SK-N-SH (cell line): ENCODE data around the gene BMP5. TPM values are rescaled to one million over a fixed set of nuclear protein-coding genes. Genes with fewer than 3 reads are reported as not detected.

Experiments
- CTCF ChIA-PET: fragments of 300-600, 350-600 bp; formaldehyde crosslinking; extraction: SDS; loops from one replicate; lab custom pipeline; 2021; lab: Yijun Ruan, JAX
- POLR2A ChIA-PET: fragments of 350-600 bp; sonication (Branson Sonifier 250); formaldehyde crosslinking; extraction: SDS; loops from one replicate; lab custom pipeline; 2020; ENCODE audit warnings: antibody characterized with exemption, inconsistent platforms; lab: Yijun Ruan, JAX
- DNase-seq: peaks from one replicate; pipeline ENCODE4 v3.0.0; 2012
- H2AFZ ChIP-seq: fragments of 200-600 bp; sonication (generic); 2 replicates; pipeline ENCODE4 v1.8.1; 2016; ENCODE audit warnings: antibody characterized with exemption, mild to moderate bottlenecking, low read depth
- H3F3A ChIP-seq: fragments of 200-600 bp; sonication (generic); replicated peaks from 2 replicates; pipeline ENCODE3; 2016; ENCODE audit warnings: antibody characterized with exemption, mild to moderate bottlenecking; ENCODE audit not compliant: insufficient read depth
- H3K27ac ChIP-seq, 2 experiments: fragments of 200-500 bp in 1 of 2; fragments of 200-600 bp in 1 of 2; sonication (Bioruptor generic) in 1 of 2; sonication (generic), shearing (Covaris generic) in 1 of 2; 2 replicates each; pipeline versions ENCODE4 v1.5.1 to v1.6.1; 2014 to 2016; ENCODE audit warnings: low read depth in 2 of 2, inconsistent platforms in 1 of 2, low read length in 1 of 2, mild to moderate bottlenecking in 1 of 2, mixed read lengths in 1 of 2
- H3K27me3 ChIP-seq: fragments of 200-600 bp; sonication (generic), shearing (Covaris generic); 2 replicates; pipeline ENCODE4 v1.6.1; 2016; ENCODE audit warnings: mixed run types; ENCODE audit not compliant: insufficient read depth
- H3K36me3 ChIP-seq, 2 experiments: fragments of 200-500 bp in 1 of 2; fragments of 200-600 bp in 1 of 2; sonication (Bioruptor generic) in 1 of 2; sonication (generic) in 1 of 2; replicated peaks in 1 of 2; 2 replicates each; pipeline versions ENCODE3 to v1.5.1; 2014 to 2016; ENCODE audit warnings: low read length in 1 of 2, mild to moderate bottlenecking in 1 of 2; ENCODE audit not compliant: insufficient read depth in 2 of 2, control insufficient read depth in 1 of 2
- H3K4me1 ChIP-seq, 2 experiments: fragments of 200-500 bp in 1 of 2; fragments of 200-600 bp in 1 of 2; sonication (Bioruptor generic) in 1 of 2; sonication (generic), shearing (Covaris generic) in 1 of 2; 2 replicates each; pipeline versions ENCODE4 v1.5.1 to v1.6.1; 2014 to 2016; ENCODE audit warnings: low read depth in 1 of 2, low read length in 1 of 2, mixed run types in 1 of 2; ENCODE audit not compliant: insufficient read depth in 2 of 2, control insufficient read depth in 1 of 2
- H3K4me2 ChIP-seq: fragments of 200-600 bp; sonication (generic), shearing (Covaris generic); 2 replicates; pipeline ENCODE4 v1.6.1; 2017; ENCODE audit warnings: mixed run types
- H3K4me3 ChIP-seq, 2 experiments: fragments of 200-500 bp in 1 of 2; fragments of 200-600 bp in 1 of 2; sonication (Bioruptor generic) in 1 of 2; sonication (generic), shearing (Covaris generic) in 1 of 2; 2 replicates each; pipeline versions ENCODE4 v1.5.1 to v1.8.1; 2014 to 2016; ENCODE audit warnings: low read depth in 2 of 2, inconsistent platforms in 1 of 2, low read length in 1 of 2, mild to moderate bottlenecking in 1 of 2, mixed read lengths in 1 of 2, moderate library complexity in 1 of 2
- H3K79me2 ChIP-seq: fragments of 200-600 bp; sonication (generic); 2 replicates; pipeline ENCODE4 v1.8.1; 2017; ENCODE audit warnings: mild to moderate bottlenecking; ENCODE audit not compliant: insufficient read depth
- H3K9ac ChIP-seq: fragments of 200-600 bp; sonication (generic); 2 replicates; pipeline ENCODE4 v1.6.1; 2017; ENCODE audit warnings: mixed run types
- H3K9me2 ChIP-seq: fragments of 200-600 bp; sonication (generic); 2 replicates; pipeline ENCODE4 v1.6.1; 2017; ENCODE audit warnings: mixed run types
- H3K9me3 ChIP-seq: fragments of 200-600 bp; sonication (generic); 2 replicates; pipeline ENCODE4 v1.6.1; 2017; ENCODE audit warnings: mixed run types, mild to moderate bottlenecking, moderate library complexity
- H4K20me1 ChIP-seq: fragments of 200-600 bp; sonication (generic); 2 replicates; pipeline ENCODE4 v1.6.1; 2017; ENCODE audit warnings: mild to moderate bottlenecking, mixed run types; ENCODE audit not compliant: insufficient read depth
- CTCF ChIP-seq: fragments of 200-600 bp; sonication (generic); IDR thresholded peaks from 2 replicates; pipeline ENCODE4 v1.6.1; 2017; ENCODE audit warnings: antibody characterized with exemption, mild to moderate bottlenecking, moderate library complexity
- FOSL2 ChIP-seq: IDR thresholded peaks from 2 replicates; pipeline ENCODE4 v1.4.0; 2012; ENCODE audit warnings: low read depth, mild to moderate bottlenecking, moderate library complexity, borderline replicate concordance
- FOXJ3 ChIP-seq: sonication (generic); formaldehyde crosslinking; IDR thresholded peaks from 2 replicates; pipeline ENCODE4 v1.5.1; 2020; ENCODE audit warnings: mild to moderate bottlenecking, missing genetic modification reagents
- GABPA ChIP-seq: IDR thresholded peaks from 2 replicates; pipeline ENCODE4 v1.4.0; 2012; ENCODE audit warnings: low read depth, mild to moderate bottlenecking
- GATA2 ChIP-seq: sonication (generic); formaldehyde crosslinking; IDR thresholded peaks from 2 replicates; pipeline ENCODE4 v1.5.0; 2020; ENCODE audit warnings: mild to moderate bottlenecking, missing genetic modification reagents
- IRF3 ChIP-seq: fragments of 150-350 bp; IDR thresholded peaks from 2 replicates; pipeline ENCODE4 v1.6.1; 2016; ENCODE audit warnings: mild to moderate bottlenecking, low read depth, low read length
- MAX ChIP-seq: IDR thresholded peaks from 2 replicates; pipeline ENCODE4 v1.4.0; 2012; ENCODE audit warnings: low read depth
- MEF2A ChIP-seq: IDR thresholded peaks from 2 replicates; pipeline ENCODE4 v1.4.0; 2012; ENCODE audit warnings: low read depth, borderline replicate concordance
- MXI1 ChIP-seq: IDR thresholded peaks from 2 replicates; pipeline ENCODE4 v1.6.1; 2012; ENCODE audit warnings: mild to moderate bottlenecking, low read depth, low read length, improper control_type of control experiment
- NFIC ChIP-seq: IDR thresholded peaks from 2 replicates; pipeline ENCODE4 v1.4.0; 2012; ENCODE audit warnings: borderline replicate concordance
- PBX3 ChIP-seq: IDR thresholded peaks from 2 replicates; pipeline ENCODE4; 2012
- RXRA ChIP-seq: IDR thresholded peaks from 2 replicates; pipeline ENCODE4 v1.4.0; 2012; ENCODE audit warnings: low read depth, mild to moderate bottlenecking, borderline replicate concordance
- SIN3A ChIP-seq: IDR thresholded peaks from 2 replicates; pipeline ENCODE4 v1.6.1; 2012; ENCODE audit warnings: low read depth, mild to moderate bottlenecking, low read length, moderate library complexity, borderline replicate concordance
- SMC3 ChIP-seq: IDR thresholded peaks from 2 replicates; pipeline ENCODE4 v1.6.1; 2012; ENCODE audit warnings: low read depth, low read length, improper control_type of control experiment
- TAF1 ChIP-seq: IDR thresholded peaks from 2 replicates; pipeline ENCODE4 v1.6.1; 2012; ENCODE audit warnings: low read depth, mild to moderate bottlenecking, low read length, moderate library complexity, borderline replicate concordance
- TCF12 ChIP-seq: IDR thresholded peaks from 2 replicates; pipeline ENCODE4 v1.4.0; 2012
- USF1 ChIP-seq: IDR thresholded peaks from 2 replicates; pipeline ENCODE4 v1.4.0; 2012; ENCODE audit warnings: low read depth, borderline replicate concordance
- YY1 ChIP-seq: IDR thresholded peaks from 2 replicates; pipeline ENCODE4 v1.4.0; 2012; ENCODE audit warnings: low read depth, mild to moderate bottlenecking
- WGBS: methylation state at CpG from one replicate; pipeline ENCODE4 v1.1.6; 2017; ENCODE audit warnings: low lambda C conversion rate; 5-methylcytosine and 5-hydroxymethylcytosine counted together
- polyA plus RNA-seq, 3 experiments: library from polyadenylated mRNA; depleted of rRNA; stranded (reverse); fragments of >200 nt; gene quantifications; 2 replicates each; pipeline ENCODE4 v1.2.3, GENCODE V29; 2012

Gene BMP5
- polyA plus RNA-seq, 1 of the 3 experiments (the other 2 are of a cell fraction) = 0.05 TPM

GRCh38 chr6:55776113-55776512 is 99.3 kb downstream of the BMP5 start:
- Histone ChIP-seq H3F3A (peaks cover 3% of the 10 kb centered on the region), H3K79me2 (no peaks in the 10 kb centered on the region), H3K4me3 (no peak overlapping the region), H3K9ac (no peak overlapping the region), H3K36me3 (no peaks in the 10 kb centered on the region), H3K4me2 (no peak overlapping the region), H3K4me1 (no peaks in the 10 kb centered on the region), H3K9me3 (no peaks in the 10 kb centered on the region), H2AFZ (no peak overlapping the region), H3K27ac (no peak overlapping the region), H3K27me3 (no peaks in the 10 kb centered on the region)
- POLR2A ChIA-PET = no interaction called here
- CTCF ChIA-PET = no interaction called here
- WGBS = 28% methylated on average over 1 of the region's 1 CpG
- no peak for TF ChIP-seq SIN3A
- TF ChIP-seq USF1 = no peak
- TF ChIP-seq GABPA = no peak
- TF ChIP-seq SMC3 = no peak
- no peak for TF ChIP-seq MEF2A
- no peak for TF ChIP-seq FOXJ3 (CRISPR knock-in tag)
- no peak for TF ChIP-seq FOSL2
- no peak for TF ChIP-seq NFIC
- no peak for TF ChIP-seq PBX3
- no peak for TF ChIP-seq YY1
- TF ChIP-seq CTCF = no peak
- TF ChIP-seq TAF1 = no peak
- no peak for TF ChIP-seq GATA2
- TF ChIP-seq RXRA = no peak
- TF ChIP-seq MXI1 = no peak
- TF ChIP-seq IRF3 = no peak
- no peak for TF ChIP-seq TCF12
- no peak for TF ChIP-seq MAX
- TF ChIP-seq, all 33 proteins: peak for 0
- Histone ChIP-seq H4K20me1 (no peaks in the 10 kb centered on the region), H3K9me2 (no peaks in the 10 kb centered on the region)
- no peak for DNase-seq
